SK-MEL-5 (cell line): ENCODE results near the gene DUSP16. TPM values are rescaled to one million over a fixed set of nuclear protein-coding genes. Genes with fewer than 3 reads are reported as not detected.
"Not testable (repeated sequence)": the region's sequence is repeated elsewhere in the genome, so short reads cannot be mapped to it uniquely, and the experiment has no call there.

ENCODE experiments used
- DNase-seq: peaks from one replicate; pipeline ENCODE4 v3.0.0-alpha.2; 2016; ENCODE audit warnings: low read depth, low spot score
- in situ Hi-C: cut with HindIII; loops from 2 replicates; pipeline ENCODE4 v1.10.0; 2016; ENCODE audit warnings: low sequenced_read_pairs, high pct_unique_total_duplicates, low pct_unique_long_range_greater_than_20kb
- total RNA-seq: library from RNA; depleted of rRNA; stranded (reverse); fragments of >200 nt; shearing (Covaris generic); gene quantifications from 2 replicates; pipeline ENCODE4 v1.2.3, GENCODE V29; 2014

Gene DUSP16
- total RNA-seq, 1 experiment from 2014 or later: 15.1 TPM

GRCh38 chr12:12587878-12588277 is 25.2 kb upstream of the DUSP16 start:
- no peak for DNase-seq
- in situ Hi-C loops: no loop called here

GRCh38 chr12:12586879-12587675 is 24.4 kb upstream of the DUSP16 start:
- DNase-seq: no peak
- in situ Hi-C loops: no loop called here

DNA sequence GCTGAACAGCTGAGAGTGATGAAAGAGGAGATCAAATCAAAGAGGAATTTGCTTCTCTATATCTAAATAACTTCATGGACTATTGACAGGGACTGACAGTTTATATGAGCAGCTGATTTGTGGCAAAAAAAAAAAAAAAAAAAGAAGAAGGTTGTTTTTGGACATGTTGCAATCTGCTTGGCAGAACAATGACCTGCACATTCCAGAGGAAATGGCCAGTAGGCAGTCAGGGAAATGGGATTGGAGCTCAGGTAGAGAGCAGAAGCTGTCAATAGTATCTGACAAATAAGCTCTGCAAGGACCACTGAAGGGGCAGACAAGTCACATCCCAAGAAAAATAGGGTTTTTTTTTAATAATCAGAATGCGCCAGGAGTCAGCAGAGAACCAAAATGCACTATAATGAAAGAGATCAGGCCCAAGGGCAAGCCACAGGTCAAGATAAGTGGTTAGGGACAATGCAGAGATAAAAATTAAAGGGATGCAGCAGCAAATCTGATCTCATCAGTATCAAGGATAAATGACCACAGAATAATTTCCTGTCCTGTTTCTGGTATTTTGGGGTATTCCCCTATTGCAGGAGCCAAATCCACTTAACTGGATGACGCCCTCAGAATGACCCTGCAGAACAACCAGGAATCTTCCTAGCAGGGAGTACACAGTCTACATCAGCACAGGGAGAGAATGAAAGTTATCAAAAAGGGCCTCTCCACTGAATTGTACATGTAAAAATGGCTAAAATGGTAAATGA is 22.6 kb upstream of the DUSP16 start:
- DNase-seq: no peak
- in situ Hi-C loops: no loop called here

- no peak for DNase-seq
Measured at GRCh38 chr12:12583510-12584178, 21.0 kb upstream of the DUSP16 start.

DNA sequence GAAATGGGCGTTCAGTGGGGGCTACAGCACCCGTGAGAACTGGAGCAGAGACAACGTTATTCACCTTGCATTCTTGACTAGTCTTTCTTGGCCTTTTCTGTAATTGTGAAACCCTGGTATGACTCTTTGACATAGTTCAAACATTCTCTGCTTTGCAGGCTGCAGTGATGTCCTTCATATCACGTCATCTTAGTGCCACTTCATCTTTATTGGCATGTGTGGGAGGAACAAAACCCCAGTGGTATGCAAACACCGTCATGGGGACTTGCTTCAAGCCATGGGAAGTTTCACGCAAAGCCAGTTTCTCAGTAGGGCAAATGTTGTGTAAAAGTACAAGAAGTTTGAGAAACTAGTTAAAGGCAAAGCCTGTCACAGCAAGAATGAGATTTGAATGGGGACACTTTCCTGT is 20.2 kb upstream of the DUSP16 start:
- in situ Hi-C loops: no loop called here
- no peak for DNase-seq

More at GRCh38 chr12:12583510-12584178, 21.0 kb upstream of the DUSP16 start:
- in situ Hi-C loops: no loop called here

- in situ Hi-C loops: no loop called here
- no peak for DNase-seq
Measured at GRCh38 chr12:12582193-12582881, 19.7 kb upstream of the DUSP16 start.

GRCh38 chr12:12580716-12581115 is 18.1 kb upstream of the DUSP16 start:
- in situ Hi-C loops, DNase-seq: not testable (repeated sequence)

- in situ Hi-C loops: no loop called here
- no peak for DNase-seq
Measured at GRCh38 chr12:12577786-12578185, 15.1 kb upstream of the DUSP16 start.

GRCh38 chr12:12572659-12573058 is 10.0 kb upstream of the DUSP16 start:
- no peak for DNase-seq

DNA sequence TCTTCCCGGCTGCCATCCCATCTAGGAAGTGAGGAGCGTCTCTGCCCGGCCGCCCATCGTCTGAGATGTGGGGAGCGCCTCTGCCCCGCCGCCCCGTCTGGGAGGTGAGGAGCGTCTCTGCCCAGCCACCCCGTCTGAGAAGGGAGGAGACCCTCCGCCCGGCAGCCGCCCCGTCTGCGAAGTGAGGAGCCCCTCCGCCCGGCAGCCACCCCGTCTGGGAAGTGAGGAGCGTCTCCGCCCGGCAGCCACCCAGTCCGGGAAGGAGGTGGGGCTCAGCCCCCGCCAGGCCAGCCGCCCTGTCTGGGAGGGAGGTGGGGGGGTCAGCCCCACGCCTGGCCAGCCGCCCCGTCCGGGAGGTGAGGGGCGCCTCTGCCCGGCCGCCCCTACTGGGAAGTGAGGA is 3.3 kb upstream of the DUSP16 start:
- DNase-seq, in situ Hi-C loops: not testable (repeated sequence)

More at GRCh38 chr12:12572659-12573058, 10.0 kb upstream of the DUSP16 start:
- in situ Hi-C loops: no loop called here

DNA sequence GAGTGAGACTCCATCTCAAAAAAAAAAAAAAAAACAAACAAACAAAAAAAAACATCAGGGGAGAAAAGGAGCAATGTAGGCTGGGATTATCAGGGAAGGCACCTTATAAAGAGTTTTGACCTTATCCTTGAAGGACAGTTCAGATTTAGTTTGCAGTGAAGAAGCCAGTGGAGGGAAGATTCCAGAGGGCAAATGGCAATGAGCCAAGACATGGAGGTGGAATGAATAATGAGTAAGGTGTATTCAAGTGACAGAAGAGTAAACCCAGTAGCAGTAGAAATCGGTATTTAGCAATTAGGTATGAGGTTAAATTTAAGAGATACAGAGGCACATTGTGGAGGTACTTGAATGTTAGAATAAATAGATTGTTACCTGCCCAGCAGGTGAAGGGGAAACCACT is 2.2 kb upstream of the DUSP16 start:
- no peak for DNase-seq
- in situ Hi-C loops: no loop called here

GRCh38 chr12:12563290-12563928 is 746 bp upstream of the DUSP16 start:
- DNase-seq: peak; percentile 90
- in situ Hi-C loops: no loop called here

GRCh38 chr12:12562016-12562483 is 613 bp downstream of the DUSP16 start:
- DNase-seq: no peak
- in situ Hi-C loops: no loop called here

- DNase-seq: peak; percentile 26
- in situ Hi-C loops: no loop called here
Measured at GRCh38 chr12:12561371-12562015, 1.2 kb downstream of the DUSP16 start.

GRCh38 chr12:12560587-12561370 is 1.9 kb downstream of the DUSP16 start:
- in situ Hi-C loops: no loop called here
- peak; percentile 46 for DNase-seq

- in situ Hi-C loops: no loop called here
Measured at GRCh38 chr12:12559719-12560296, 2.9 kb downstream of the DUSP16 start.

More at GRCh38 chr12:12559719-12560296, 2.9 kb downstream of the DUSP16 start:
- DNase-seq: no peak
